Testis (tissue), 2 donors: ENCODE data around the gene SMARCB1.

ENCODE experiments used
- CTCF ChIP-seq, 3 experiments: fragments of 450-650 bp in 2 of 3; fragments of 200-600 bp in 1 of 3; sonication (generic) in 1 of 3; IDR thresholded peaks; one replicate each; pipeline ENCODE4 v1.5.1; 2016 to 2019; ENCODE audit warnings: antibody characterized with exemption in 3 of 3, mild to moderate bottlenecking in 2 of 3, moderate library complexity in 1 of 3
- POLR2A ChIP-seq: fragments of 450-650 bp; IDR thresholded peaks from one replicate; pipeline ENCODE4 v1.6.1; 2017; ENCODE audit warnings: antibody characterized with exemption, mild to moderate bottlenecking, moderate library complexity

- no peak for TF ChIP-seq POLR2A
- TF ChIP-seq CTCF (IDR thresholded peaks at IDR 0.05): no peak
Measured at GRCh38 chr22:23836281-23836680, 49.5 kb downstream of the SMARCB1 start.
